Transverse colon (tissue), 4 donors: Measurements from ENCODE around the gene ESF1. TPM values are rescaled to one million over a fixed set of nuclear protein-coding genes. Genes with fewer than 3 reads are reported as not detected.

Source experiments
- DNase-seq: peaks from one replicate; pipeline ENCODE4 v3.0.0-alpha.2; 2019
- H3K27ac ChIP-seq, 4 donors: fragments of 200-600 bp; sonication (generic); 2 replicates each; pipeline ENCODE4 v1.5.1; 2016 to 2018; ENCODE audit warnings: inconsistent platforms in 4 of 4
- H3K27me3 ChIP-seq: fragments of 200-600 bp; sonication (generic); 2 replicates; pipeline ENCODE4 v1.5.1; 2017; ENCODE audit warnings: inconsistent platforms
- H3K36me3 ChIP-seq, 4 donors: fragments of 200-600 bp; sonication (generic); 2 replicates each; pipeline ENCODE4 v1.5.1; 2017 to 2019; ENCODE audit warnings: inconsistent platforms in 4 of 4
- H3K4me1 ChIP-seq, 4 donors: fragments of 200-600 bp; sonication (generic); 2 replicates each; pipeline ENCODE4 v1.5.1; 2017 to 2020; ENCODE audit warnings: inconsistent platforms in 4 of 4
- H3K4me3 ChIP-seq, 4 donors: fragments of 200-600 bp; sonication (generic); 1 replicate in 1 of 4; 2 replicates in 3 of 4; pipeline versions ENCODE4 v1.5.1 to v1.6.1; 2017 to 2019; ENCODE audit warnings: inconsistent platforms in 4 of 4
- H3K9me3 ChIP-seq, 2 donors: fragments of 200-600 bp; sonication (generic); 2 replicates each; pipeline ENCODE4 v1.5.1; 2017 to 2019; ENCODE audit warnings: inconsistent platforms in 2 of 2
- EP300 ChIP-seq: sonication (generic); formaldehyde crosslinking; IDR thresholded peaks from one replicate; pipeline ENCODE4 v1.6.1; 2017; ENCODE audit warnings: antibody characterized with exemption, low read depth
- POLR2A ChIP-seq: fragments of 450-650 bp; IDR thresholded peaks from one replicate; pipeline ENCODE4 v1.6.1; 2016; ENCODE audit warnings: antibody characterized with exemption, mild to moderate bottlenecking, moderate library complexity
- POLR2AphosphoS5 ChIP-seq, 3 donors: sonication (generic); formaldehyde crosslinking; IDR thresholded peaks; one replicate each; pipeline ENCODE4 v1.6.1; 2016; ENCODE audit warnings: antibody characterized with exemption in 3 of 3
- WGBS, 2 donors: methylation state at CpG; one replicate each; pipeline ENCODE4 v1.1.5; 2018; ENCODE audit warnings: low coverage in 1 of 2; 5-methylcytosine and 5-hydroxymethylcytosine counted together
- in situ Hi-C, 4 donors: fragments of 200-750 bp; cut with MboI; loops; one replicate each; pipeline versions ENCODE4 v1.15.0 to v1.15.1; 2017; ENCODE audit warnings: low sequenced_read_pairs in 3 of 4, low pct_ligation_motif_present in 1 of 4, low pct_unique_long_range_greater_than_20kb in 1 of 4
- intact Hi-C: fragments of 100-400 bp; cut with DNase I; formaldehyde crosslinking; loops from one replicate; pipeline ENCODE4 v1.15.1; 2023; ENCODE audit warnings: low total_unique reads
- total RNA-seq, 4 donors: library from RNA; depleted of rRNA; stranded (reverse); fragments of >200 nt; gene quantifications; one replicate each; pipeline ENCODE4 v1.1.0, GENCODE V29; 2016
- TF ChIP-seq, protein P1 (sequence below), 5 experiments: fragments of 200-600 bp in 3 of 5; fragments of 450-650 bp in 2 of 5; sonication (generic) in 3 of 5; IDR thresholded peaks; 1 replicate in 2 of 5; 2 replicates in 3 of 5; pipeline ENCODE4 v1.5.1; 2016 to 2017; ENCODE audit warnings: antibody characterized with exemption in 5 of 5, inconsistent platforms in 3 of 5, mild to moderate bottlenecking in 2 of 5, moderate library complexity in 1 of 5

Gene ESF1
- total RNA-seq, 4 donors from 2014 or later: 3.0 to 51.9 (median 12.3) TPM

GRCh38 chr20:13681248-13682125 lies 103.2 kb downstream of the ESF1 start:
- Histone ChIP-seq H3K9me3 (no peaks in the 10 kb centered on the region), H3K36me3 (no peaks in the 10 kb centered on the region), H3K27ac (no peak overlapping the region), H3K4me3 (no peak overlapping the region), H3K27me3 (no peaks in the 10 kb centered on the region), H3K4me1 (no peaks in the 10 kb centered on the region)
- WGBS, 2 donors: 25 to 82% methylated on average over 2 to 4 of the region's 4 CpGs
- TF ChIP-seq EP300 (no peak), POLR2AphosphoS5 (IDR thresholded peaks at IDR 0.05) (no peak), POLR2A (no peak)
- TF ChIP-seq, protein P1, sequence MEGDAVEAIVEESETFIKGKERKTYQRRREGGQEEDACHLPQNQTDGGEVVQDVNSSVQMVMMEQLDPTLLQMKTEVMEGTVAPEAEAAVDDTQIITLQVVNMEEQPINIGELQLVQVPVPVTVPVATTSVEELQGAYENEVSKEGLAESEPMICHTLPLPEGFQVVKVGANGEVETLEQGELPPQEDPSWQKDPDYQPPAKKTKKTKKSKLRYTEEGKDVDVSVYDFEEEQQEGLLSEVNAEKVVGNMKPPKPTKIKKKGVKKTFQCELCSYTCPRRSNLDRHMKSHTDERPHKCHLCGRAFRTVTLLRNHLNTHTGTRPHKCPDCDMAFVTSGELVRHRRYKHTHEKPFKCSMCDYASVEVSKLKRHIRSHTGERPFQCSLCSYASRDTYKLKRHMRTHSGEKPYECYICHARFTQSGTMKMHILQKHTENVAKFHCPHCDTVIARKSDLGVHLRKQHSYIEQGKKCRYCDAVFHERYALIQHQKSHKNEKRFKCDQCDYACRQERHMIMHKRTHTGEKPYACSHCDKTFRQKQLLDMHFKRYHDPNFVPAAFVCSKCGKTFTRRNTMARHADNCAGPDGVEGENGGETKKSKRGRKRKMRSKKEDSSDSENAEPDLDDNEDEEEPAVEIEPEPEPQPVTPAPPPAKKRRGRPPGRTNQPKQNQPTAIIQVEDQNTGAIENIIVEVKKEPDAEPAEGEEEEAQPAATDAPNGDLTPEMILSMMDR (IDR thresholded peaks at IDR 0.05): no peak
- in situ Hi-C loops (no loop called here), intact Hi-C loops (no loop called here)
- DNase-seq: no peak

DNA sequence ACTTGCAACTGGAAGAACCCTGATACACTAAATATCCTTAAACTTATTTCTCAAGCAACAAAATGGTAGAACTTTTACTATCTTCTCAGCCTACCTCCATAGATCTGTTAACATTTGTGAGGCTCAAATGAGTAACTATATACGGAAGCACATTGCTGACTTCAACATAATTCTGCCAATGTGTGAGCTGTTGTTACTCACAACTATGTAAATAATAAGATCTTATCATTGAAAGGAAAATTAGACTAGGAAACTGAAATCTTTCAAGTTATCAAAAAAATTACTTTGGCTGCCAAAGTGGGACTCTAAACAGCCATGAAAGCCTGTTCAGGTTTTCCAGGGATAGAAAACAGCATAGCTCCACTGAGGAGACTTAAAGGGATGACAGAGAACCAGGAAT lies 105.8 kb downstream of the ESF1 start:
- intact Hi-C loops (no loop called here), in situ Hi-C loops (no loop called here)
- WGBS, 2 donors: 85 to 90% methylated on average over 1 of the region's 1 CpG
- Histone ChIP-seq H3K9me3 (no peaks in the 10 kb centered on the region), H3K27me3 (no peaks in the 10 kb centered on the region), H3K27ac (no peak overlapping the region), H3K36me3 (no peaks in the 10 kb centered on the region), H3K4me3 (no peak overlapping the region), H3K4me1 (no peaks in the 10 kb centered on the region)
- no peak for DNase-seq
- TF ChIP-seq, protein P1 (IDR thresholded peaks at IDR 0.05): no peak
- TF ChIP-seq EP300: no peak
- TF ChIP-seq POLR2AphosphoS5 (IDR thresholded peaks at IDR 0.05): no peak
- TF ChIP-seq POLR2A: no peak

DNA sequence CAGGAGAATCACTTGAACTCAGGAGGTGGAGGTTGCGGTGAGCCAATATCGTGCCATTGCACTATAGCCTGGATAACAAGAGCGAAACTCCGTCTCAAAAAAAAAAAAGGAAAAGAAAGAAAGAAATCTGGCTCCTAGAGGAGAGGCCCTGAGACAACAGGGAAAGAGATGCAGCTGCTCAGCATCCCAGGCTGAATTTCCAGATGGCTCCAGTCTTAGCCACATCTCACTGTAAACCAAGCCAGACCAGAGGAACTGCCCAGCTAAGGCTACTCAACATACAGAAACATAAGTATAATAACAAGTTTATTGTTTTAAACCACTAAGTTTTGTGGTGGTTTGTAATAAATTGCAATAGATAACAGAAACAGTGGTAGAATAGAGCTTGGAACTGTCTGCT lies 107.5 kb downstream of the ESF1 start:
- Histone ChIP-seq H3K9me3 (no peaks in the 10 kb centered on the region), H3K4me1 (no peaks in the 10 kb centered on the region), H3K27ac (no peak overlapping the region), H3K4me3 (no peak overlapping the region), H3K27me3 (no peaks in the 10 kb centered on the region), H3K36me3 (no peaks in the 10 kb centered on the region)
- 80% methylated on average over 2 to 4 of the region's 4 CpGs for WGBS, 2 donors
- no peak for TF ChIP-seq POLR2A
- no peak for TF ChIP-seq POLR2AphosphoS5 (IDR thresholded peaks at IDR 0.05)
- TF ChIP-seq, protein P1 (IDR thresholded peaks at IDR 0.05): no peak
- TF ChIP-seq EP300: no peak
- intact Hi-C loops (no loop called here), in situ Hi-C loops (no loop called here)
- no peak for DNase-seq

- 90 to 92% methylated on average over 2 to 3 of the region's 3 CpGs for WGBS, 2 donors
- in situ Hi-C loops: no loop called here
- Histone ChIP-seq H3K27ac (no peak overlapping the region), H3K27me3 (no peaks in the 10 kb centered on the region), H3K4me3 (no peak overlapping the region), H3K36me3 (no peaks in the 10 kb centered on the region), H3K4me1 (peaks cover 0 to under 1% (median 0%) of the 10 kb centered on the region in 4 donors), H3K9me3 (no peaks in the 10 kb centered on the region)
- intact Hi-C loops: no loop called here
- no peak for DNase-seq
- TF ChIP-seq POLR2AphosphoS5 (IDR thresholded peaks at IDR 0.05): no peak
- no peak for TF ChIP-seq EP300
- no peak for TF ChIP-seq POLR2A
- TF ChIP-seq, protein P1 (IDR thresholded peaks at IDR 0.05): no peak
Measured at GRCh38 chr20:13676682-13677081, 108.0 kb downstream of the ESF1 start.
